UCSD-AML1 (cell line): ENCODE data around the gene PPME1.

Experiments
- DNase-seq: peaks from one replicate; lab custom pipeline; 2025; ENCODE audit not compliant: unreplicated experiment; lab: John Stamatoyannopoulos, UW

Gene PPME1

DNA sequence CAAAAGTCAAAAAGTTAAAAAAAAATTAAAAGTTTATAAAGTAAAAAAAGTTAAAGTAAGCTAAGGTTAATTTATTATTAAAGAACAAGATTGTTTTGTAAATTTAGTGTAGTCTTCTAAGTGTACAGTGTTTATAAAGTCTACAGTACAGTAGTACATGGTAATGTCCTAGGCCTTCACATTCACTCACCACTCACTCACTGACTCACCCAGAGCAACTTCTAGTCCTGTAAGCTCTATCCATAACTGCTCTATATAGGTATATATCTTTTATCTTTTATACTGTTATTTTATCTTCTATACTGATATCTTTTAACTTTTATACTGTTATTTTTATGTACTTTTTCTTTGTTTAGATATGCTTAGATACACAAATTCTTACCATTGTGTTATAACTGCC, 11.4 kb upstream of the PPME1 start:
- no peak for DNase-seq

GRCh38 chr11:74162681-74163467, 8.2 kb upstream of the PPME1 start:
- DNase-seq: no peak

DNA sequence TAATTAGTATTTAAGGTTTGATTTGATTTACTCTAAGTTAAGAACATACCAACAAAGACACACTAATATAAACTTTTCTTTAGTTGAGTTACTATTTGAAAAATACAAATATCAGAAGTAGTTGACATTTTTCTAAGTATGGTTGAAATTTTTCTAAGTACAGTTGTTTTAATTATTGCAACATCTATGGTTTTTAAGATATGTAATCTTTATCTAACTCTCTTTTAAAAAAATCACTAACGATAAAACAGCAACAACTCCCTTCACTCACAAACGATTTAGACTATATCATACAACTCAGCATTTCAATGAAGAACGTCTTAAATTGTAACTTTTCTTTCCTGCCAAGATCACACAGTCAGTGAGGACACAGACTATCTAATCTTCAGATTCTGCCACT, 2.3 kb upstream of the PPME1 start:
- DNase-seq: no peak

DNA sequence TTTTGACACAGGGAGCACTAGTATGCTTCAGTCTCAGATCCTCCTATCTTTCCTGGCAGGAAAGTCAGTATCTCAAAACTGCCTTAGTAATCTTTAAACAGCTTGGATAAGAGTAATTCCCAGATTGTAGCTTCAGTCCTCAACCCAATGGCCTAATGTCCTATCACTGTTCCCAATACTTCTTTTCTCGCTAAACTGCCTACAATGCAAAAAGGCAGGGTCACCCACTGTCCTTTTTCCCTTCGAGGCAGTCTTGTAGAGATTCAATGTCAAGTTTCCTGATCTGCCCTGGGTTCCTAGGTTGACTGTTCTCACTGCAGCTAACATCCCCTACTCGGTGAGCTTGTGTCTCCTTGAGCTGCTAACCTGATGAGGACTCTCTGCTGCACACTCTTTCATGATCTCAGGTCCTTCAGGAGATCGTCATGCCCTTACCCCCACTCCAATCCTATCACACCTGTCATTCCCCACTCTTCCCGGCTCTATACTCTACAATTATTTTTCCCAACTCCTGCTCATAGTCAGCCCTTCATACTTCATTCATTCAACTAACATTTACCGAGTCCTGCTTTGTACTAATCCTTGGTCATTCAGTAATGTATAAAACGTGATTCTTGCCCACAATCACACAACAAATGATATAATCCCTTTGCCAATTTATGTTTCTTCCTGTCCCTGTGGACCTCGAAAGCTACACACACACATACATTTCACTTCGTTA, 1.2 kb upstream of the PPME1 start:
- no peak for DNase-seq

- DNase-seq: no peak
These were observed 510 bp downstream of the PPME1 start for GRCh38 chr11:74171630-74171968.

GRCh38 chr11:74171997-74172396, 908 bp downstream of the PPME1 start:
- no peak for DNase-seq

GRCh38 chr11:74175920-74176319, 4.8 kb downstream of the PPME1 start:
- DNase-seq: no peak

GRCh38 chr11:74179234-74180052, 8.4 kb downstream of the PPME1 start:
- DNase-seq: no peak

DNA sequence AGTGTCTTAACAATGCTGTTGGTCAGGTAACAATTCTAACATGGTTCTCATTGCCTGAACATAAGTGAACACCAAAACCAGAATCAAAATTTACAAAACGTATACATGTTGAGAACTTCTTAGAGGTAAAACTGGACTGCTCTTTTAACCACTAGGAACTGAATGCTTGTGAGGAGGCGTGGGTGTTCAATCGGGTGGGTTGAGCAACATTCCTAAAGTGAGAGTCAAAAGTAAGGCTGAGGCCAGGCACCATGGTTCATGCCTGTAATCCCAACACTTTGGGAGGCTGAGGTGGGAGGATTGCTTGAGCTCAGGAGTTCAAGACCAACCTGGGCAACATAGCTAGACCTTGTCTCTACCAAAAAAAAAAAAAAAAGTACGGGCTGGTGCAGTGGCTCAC, 11.5 kb downstream of the PPME1 start:
- no peak for DNase-seq

DNA sequence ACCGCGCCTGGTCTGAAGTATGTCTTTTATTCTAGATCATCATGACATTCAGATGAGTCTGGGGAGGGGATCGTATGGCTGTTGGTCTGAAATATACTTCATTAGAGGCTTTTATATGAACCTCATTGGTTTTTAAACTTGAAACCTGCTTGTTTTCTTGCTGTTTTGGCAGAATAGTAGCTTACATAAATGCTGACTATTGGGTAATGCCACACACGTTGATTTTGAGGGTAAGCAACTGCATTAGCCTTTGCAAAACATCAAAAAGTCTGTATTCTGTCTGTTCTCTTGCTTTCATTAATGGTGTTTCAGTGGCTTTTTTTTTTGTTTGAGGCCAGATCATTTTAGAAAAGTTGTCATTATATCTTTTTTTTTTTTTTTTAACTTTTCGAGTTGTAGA, 14.2 kb downstream of the PPME1 start:
- DNase-seq: no peak

GRCh38 chr11:74185695-74186094, 14.6 kb downstream of the PPME1 start:
- DNase-seq: no peak

DNA sequence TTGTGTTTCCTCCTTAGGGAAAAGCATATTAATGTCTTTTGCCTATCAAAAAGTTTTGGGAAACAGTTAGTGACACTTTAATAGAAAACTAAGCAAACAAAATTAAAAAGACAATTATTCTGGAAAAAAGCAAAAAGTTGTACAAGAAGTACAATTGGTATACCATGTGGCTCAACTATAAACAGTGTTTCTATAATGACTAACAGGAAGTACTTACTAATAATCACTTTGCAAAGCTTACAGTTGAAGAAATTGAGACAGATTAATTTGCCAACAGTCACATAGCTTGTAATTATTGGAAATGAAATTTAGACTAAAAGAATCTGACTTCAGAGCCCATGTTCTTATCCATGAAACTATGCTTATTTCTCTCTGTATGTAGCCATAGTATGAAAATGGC, 24.7 kb downstream of the PPME1 start:
- no peak for DNase-seq

DNA sequence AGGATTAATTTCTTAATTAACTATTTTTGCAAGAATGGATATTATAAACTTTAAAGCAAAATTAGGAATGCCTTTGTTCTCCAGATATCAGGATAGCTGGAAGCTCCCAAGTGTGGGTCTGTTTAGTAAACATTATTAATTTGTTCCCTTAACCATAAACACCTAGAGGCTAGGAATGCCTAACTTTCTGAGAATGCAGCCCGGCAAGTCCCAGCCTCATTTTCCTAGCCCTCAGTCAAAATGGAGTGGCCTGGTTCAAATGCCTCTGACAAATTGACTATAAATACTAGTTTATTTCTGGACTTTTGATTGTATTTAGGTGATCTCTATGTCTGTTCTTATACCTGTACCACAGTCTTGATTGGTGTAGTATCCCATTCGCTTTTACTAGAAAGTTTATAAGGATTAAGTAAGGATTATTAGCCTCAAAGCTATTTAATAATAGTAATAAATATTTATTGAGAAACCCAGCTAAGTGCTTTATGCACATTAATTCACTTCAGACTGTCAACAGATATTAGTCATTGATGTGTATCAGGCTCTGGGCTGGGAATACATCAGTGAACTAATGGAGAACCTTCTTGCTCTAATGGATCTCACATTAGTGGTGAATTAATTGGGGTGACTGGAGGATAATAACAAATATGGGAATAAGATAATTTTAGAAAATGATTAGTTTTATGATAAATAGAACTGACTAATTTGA, 25.8 kb downstream of the PPME1 start:
- DNase-seq: no peak

DNA sequence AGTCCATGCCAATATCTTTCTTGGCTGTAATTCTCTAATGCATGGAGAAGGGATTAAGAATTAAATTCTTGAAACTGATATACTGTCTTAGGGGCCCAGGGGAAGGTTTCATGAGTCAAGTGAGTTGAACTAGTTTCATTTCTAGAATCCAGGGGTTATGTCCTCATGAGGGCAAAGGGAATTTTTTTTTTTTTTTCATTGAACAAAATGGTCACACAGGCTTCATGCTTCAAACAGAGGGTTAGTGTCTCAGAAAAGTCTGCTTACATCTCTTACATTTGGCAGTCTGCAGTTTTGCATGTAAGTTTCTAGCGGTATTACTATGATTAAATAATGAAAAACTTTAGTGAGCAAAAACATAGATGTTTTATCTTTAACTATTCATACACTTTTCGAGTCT, 32.9 kb downstream of the PPME1 start:
- DNase-seq: no peak

DNA sequence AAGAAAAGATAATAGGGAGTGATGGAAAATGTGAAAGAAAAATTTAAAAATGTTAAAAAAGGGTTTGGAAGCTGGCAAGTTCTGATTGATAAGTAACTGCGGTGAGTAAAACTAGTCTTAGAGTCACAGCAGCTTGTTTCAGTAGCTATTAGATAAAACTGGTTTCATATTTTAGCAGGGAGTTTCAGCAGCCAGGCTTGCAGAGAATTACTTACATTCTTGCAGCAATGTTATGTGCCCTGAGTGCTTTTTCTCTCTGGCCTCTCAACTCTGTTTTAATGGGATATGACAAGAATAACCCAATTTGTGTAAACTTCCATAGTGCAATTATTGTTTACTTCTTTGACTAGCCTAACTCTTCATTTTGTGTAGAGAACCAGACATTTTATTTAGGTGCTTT, 33.6 kb downstream of the PPME1 start:
- no peak for DNase-seq

- DNase-seq: no peak
These were observed 34.1 kb downstream of the PPME1 start for GRCh38 chr11:74205181-74205580.

- no peak for DNase-seq
These were observed 35.7 kb downstream of the PPME1 start for GRCh38 chr11:74206746-74207145.

- no peak for DNase-seq
These were observed 37.4 kb downstream of the PPME1 start for GRCh38 chr11:74208507-74208906.

GRCh38 chr11:74212533-74212932, 41.4 kb downstream of the PPME1 start:
- DNase-seq: no peak

DNA sequence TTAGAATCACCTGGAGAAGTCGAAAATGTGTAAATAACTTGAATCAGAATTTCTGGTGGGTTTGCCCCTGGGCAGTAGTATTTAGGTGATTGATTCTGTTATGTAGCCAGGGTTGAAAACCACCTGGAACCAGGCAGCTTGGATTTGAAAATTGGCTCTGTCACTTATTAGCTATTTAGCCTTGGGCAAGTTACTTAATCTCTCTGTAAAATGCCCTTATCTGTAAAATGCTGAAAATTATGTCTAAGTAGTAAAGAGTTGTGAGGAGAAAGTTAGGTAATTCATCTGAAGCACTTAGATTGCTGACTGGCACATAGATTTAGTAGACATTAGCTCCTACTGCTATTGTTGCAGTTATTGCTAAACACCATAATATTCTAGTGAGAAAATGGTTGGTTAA, 49.3 kb downstream of the PPME1 start:
- no peak for DNase-seq

- DNase-seq: no peak
These were observed 50.7 kb downstream of the PPME1 start for GRCh38 chr11:74221816-74222215.
